ENCODE data around the gene GMDS.

The GMDS gene

GRCh38 chr6:2109796-2110195 lies 135.6 kb downstream of the GMDS start:
- no peak for TF ChIP-seq ZNF274 (IDR thresholded peaks at IDR 0.05; ENCODE audit: low read depth, low read length)
- H3K4me3 ChIP-seq (ENCODE audit: low read length), result no peak overlapping the region

GRCh38 chr6:2108700-2109306 lies 136.6 kb downstream of the GMDS start:
- TF ChIP-seq ZNF274 (IDR thresholded peaks at IDR 0.05; ENCODE audit: low read depth, low read length), result no peak
- no peak overlapping the region for H3K4me3 ChIP-seq (ENCODE audit: low read length)

GRCh38 chr6:2104524-2104880 lies 140.9 kb downstream of the GMDS start:
- no peak overlapping the region for H3K4me3 ChIP-seq (ENCODE audit: low read length)
- no peak for TF ChIP-seq ZNF274 (IDR thresholded peaks at IDR 0.05; ENCODE audit: low read depth, low read length)

GRCh38 chr6:2103765-2104523 lies 141.5 kb downstream of the GMDS start:
- no peak for TF ChIP-seq ZNF274 (IDR thresholded peaks at IDR 0.05; ENCODE audit: low read depth, low read length)

GRCh38 chr6:2102966-2103365 lies 142.4 kb downstream of the GMDS start:
- H3K4me3 ChIP-seq (ENCODE audit: low read length), result no peak overlapping the region
- TF ChIP-seq ZNF274 (IDR thresholded peaks at IDR 0.05; ENCODE audit: low read depth, low read length), result no peak

More at GRCh38 chr6:2103765-2104523, 141.5 kb downstream of the GMDS start:
- no peak overlapping the region for H3K4me3 ChIP-seq (ENCODE audit: low read length)

GRCh38 chr6:2102316-2102883 lies 143.0 kb downstream of the GMDS start:
- TF ChIP-seq ZNF274 (IDR thresholded peaks at IDR 0.05; ENCODE audit: low read depth, low read length), result no peak
- no peak overlapping the region for H3K4me3 ChIP-seq (ENCODE audit: low read length)

GRCh38 chr6:2101213-2101612 lies 144.2 kb downstream of the GMDS start:
- no peak overlapping the region for H3K4me3 ChIP-seq (ENCODE audit: low read length)
- TF ChIP-seq ZNF274 (IDR thresholded peaks at IDR 0.05; ENCODE audit: low read depth, low read length), result no peak

- H3K4me3 ChIP-seq (ENCODE audit: low read length), result no peak overlapping the region
- no peak for TF ChIP-seq ZNF274 (IDR thresholded peaks at IDR 0.05; ENCODE audit: low read depth, low read length)
These were observed 145.5 kb downstream of the GMDS start for GRCh38 chr6:2099870-2100269.

- H3K4me3 ChIP-seq (ENCODE audit: low read length), result no peak overlapping the region
- TF ChIP-seq ZNF274 (IDR thresholded peaks at IDR 0.05; ENCODE audit: low read depth, low read length), result no peak
These were observed 147.9 kb downstream of the GMDS start for GRCh38 chr6:2097464-2097863.

GRCh38 chr6:2094642-2095041 lies 150.8 kb downstream of the GMDS start:
- H3K4me3 ChIP-seq (ENCODE audit: low read length), result no peak overlapping the region
- no peak for TF ChIP-seq ZNF274 (IDR thresholded peaks at IDR 0.05; ENCODE audit: low read depth, low read length)

GRCh38 chr6:2086326-2086965 lies 159.0 kb downstream of the GMDS start:
- H3K4me3 ChIP-seq (ENCODE audit: low read length), result no peak overlapping the region

GRCh38 chr6:2085657-2086056 lies 159.7 kb downstream of the GMDS start:
- no peak for TF ChIP-seq ZNF274 (IDR thresholded peaks at IDR 0.05; ENCODE audit: low read depth, low read length)
- H3K4me3 ChIP-seq (ENCODE audit: low read length), result no peak overlapping the region

More at GRCh38 chr6:2086326-2086965, 159.0 kb downstream of the GMDS start:
- no peak for TF ChIP-seq ZNF274 (IDR thresholded peaks at IDR 0.05; ENCODE audit: low read depth, low read length)

- no peak overlapping the region for H3K4me3 ChIP-seq (ENCODE audit: low read length)
These were observed 164.0 kb downstream of the GMDS start for GRCh38 chr6:2081155-2082138.

GRCh38 chr6:2078888-2079287 lies 166.5 kb downstream of the GMDS start:
- TF ChIP-seq ZNF274 (IDR thresholded peaks at IDR 0.05; ENCODE audit: low read depth, low read length), result no peak
- no peak overlapping the region for H3K4me3 ChIP-seq (ENCODE audit: low read length)

More at GRCh38 chr6:2081155-2082138, 164.0 kb downstream of the GMDS start:
- TF ChIP-seq ZNF274 (IDR thresholded peaks at IDR 0.05; ENCODE audit: low read depth, low read length), result no peak

All from GM08714 (cell line).